ENCODE results near the gene FGF22. TPM values are rescaled to one million over a fixed set of nuclear protein-coding genes. Genes with fewer than 3 reads are reported as not detected.

The FGF22 gene
- total RNA-seq, 2 donors from 2014 or later = 0.44 TPM; not detected in 1

DNA sequence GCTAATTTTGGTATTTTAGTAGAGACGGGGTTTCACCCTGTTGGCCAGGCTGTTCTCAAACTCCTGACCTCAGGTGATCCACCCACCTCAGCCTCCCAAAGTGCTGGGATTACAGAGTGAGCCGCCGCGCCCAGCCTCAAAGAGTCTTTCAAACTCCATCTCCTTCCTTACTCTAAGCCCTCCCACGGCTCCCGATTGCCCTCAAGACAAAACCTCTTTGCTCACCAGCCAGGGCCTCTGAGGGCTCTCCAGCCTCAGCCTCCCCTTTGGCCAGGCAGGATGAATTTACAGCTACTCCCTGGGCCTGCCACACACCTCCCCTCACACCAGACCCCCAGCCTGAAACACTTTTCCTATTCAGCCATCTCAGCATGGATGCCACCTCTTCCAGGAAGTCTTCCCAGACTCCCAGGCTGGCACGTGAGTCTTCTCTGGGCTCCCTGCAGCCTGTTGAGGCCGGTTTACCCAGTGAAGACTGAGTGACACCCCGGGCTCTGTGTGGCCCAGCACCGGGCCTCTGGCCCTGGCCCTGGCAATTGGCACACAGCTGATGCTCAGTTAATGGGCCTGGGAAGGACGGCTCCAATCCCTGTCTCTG, 48.0 kb downstream of the FGF22 start:
- no peak for DNase-seq
- no peak for ATAC-seq

DNA sequence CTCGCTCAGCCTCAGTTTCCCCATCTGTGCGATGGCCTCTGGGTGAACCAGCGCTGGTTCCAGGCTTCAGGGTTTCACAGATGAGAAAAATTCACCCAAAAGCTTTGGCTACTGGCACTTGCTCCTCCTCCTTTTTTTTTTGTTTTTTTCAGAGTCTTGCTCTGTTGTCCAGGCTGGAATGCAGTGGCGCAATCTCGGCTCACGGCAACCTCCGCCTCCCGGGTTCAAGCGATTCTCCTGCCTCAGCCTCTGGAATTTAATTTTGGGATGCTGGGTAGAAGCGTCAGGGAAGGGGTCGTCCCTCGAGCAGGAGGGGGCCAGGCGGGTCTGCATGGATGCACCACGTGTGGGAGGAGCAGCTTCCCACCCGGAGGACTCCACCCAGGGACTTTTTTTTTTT, 48.5 kb downstream of the FGF22 start:
- intact Hi-C loops (cut with DNase I) = no loop called here
- ATAC-seq (no peak), DNase-seq (peak; percentile 30)

More for the DNA sequence above, 48.0 kb downstream of the FGF22 start:
- intact Hi-C loops (cut with DNase I) = no loop called here

DNA sequence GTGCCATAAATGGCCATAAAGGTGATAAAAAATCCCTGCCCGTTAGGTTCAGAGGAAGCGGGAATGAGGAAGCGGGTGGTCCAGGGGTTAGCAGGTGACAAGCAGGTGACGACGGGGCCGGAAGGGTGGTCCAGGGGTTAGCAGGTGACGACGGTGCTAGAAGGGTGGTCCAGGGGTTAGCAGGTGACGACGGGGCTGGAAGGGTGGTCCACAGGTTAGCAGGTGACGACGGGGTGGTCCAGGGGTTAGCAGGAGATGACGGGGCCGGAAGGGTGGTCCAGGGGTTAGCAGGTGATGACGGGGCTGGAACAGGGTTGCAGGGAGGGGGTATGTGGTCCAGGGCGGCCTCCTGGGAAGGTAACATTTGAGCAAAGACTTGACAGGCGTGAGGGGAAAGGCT, 49.3 kb downstream of the FGF22 start:
- ATAC-seq = no peak
- no peak for DNase-seq
- intact Hi-C loops (cut with DNase I) = no loop called here

DNA sequence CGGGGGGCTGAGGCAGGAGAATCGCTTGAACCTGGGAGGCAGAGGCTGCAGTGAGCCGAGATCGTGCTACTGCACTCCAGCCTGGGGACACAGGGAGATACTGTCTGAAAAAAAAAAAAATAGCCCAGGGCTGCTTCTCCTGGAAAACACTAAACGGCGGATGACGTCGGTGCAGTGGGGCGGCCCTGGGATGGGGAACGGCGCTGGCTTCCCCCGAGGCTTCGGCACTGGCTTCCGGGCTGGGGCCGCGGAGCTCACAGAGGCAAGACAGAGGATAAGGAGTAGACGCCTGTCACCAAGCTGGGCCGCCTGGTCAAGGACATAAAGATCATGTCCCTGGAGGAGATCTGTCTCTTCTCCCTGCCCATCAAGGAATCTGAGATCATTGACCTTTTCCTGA, 50.5 kb downstream of the FGF22 start:
- ATAC-seq = peak in 1 of 2 donors; percentile 18
- intact Hi-C loops (cut with DNase I) = no loop called here
- peak; percentile 65 for DNase-seq

Other genes with a start within 250 kb of the FGF22 start
- under 1 TPM; 0.76 to 0.88 TPM for gene C2CD4C, start 230.7 kb upstream of the FGF22 start, total RNA-seq
- gene SHC2, start 178.8 kb upstream of the FGF22 start, total RNA-seq = 10 to 100 TPM; 10.7 to 19.4 TPM
- gene MADCAM1, start 143.4 kb upstream of the FGF22 start, total RNA-seq = under 1 TPM; 0.24 to 0.41 TPM
- 10 to 100 TPM; 12.1 to 14.9 TPM for gene TPGS1, start 132.4 kb upstream of the FGF22 start, total RNA-seq
- 10 to 100 TPM; 63.9 to 71.0 TPM for gene CDC34, start 108.1 kb upstream of the FGF22 start, total RNA-seq
- gene GZMM, start 95.8 kb upstream of the FGF22 start, total RNA-seq = 1 to 10 TPM in 1 of 2 donors, under 1 TPM in 1; 0.81 to 1.1 TPM
- 1,000 to 10,000 TPM in 1 of 2 donors, 100 to 1,000 TPM in 1; 847 to 1,152 TPM for gene BSG, start 67.3 kb upstream of the FGF22 start, total RNA-seq
- 1 to 10 TPM; 4.3 to 10.0 TPM for gene HCN2, start 50.0 kb upstream of the FGF22 start, total RNA-seq
- gene POLRMT, start 6.3 kb upstream of the FGF22 start, total RNA-seq = 10 to 100 TPM; 33.7 to 43.6 TPM
- 10 to 100 TPM; 19.2 to 35.9 TPM for gene RNF126, start 23.3 kb downstream of the FGF22 start, total RNA-seq
- gene FSTL3, start 36.5 kb downstream of the FGF22 start, total RNA-seq = 100 to 1,000 TPM in 1 of 2 donors, 10 to 100 TPM in 1; 33.5 to 118 TPM
- gene PRSS57, start 55.6 kb downstream of the FGF22 start, total RNA-seq = not detected
- gene PALM, start 69.1 kb downstream of the FGF22 start, total RNA-seq = 10 to 100 TPM; 48.9 to 49.7 TPM
- gene MISP, start 111.2 kb downstream of the FGF22 start, total RNA-seq = under 1 TPM in 1 of 2 donors, not detected in 1; 0.18 TPM
- gene PTBP1, start 157.6 kb downstream of the FGF22 start, total RNA-seq = 100 to 1,000 TPM in 1 of 2 donors, 10 to 100 TPM in 1; 90.1 to 131 TPM
- gene PLPPR3, start 182.1 kb downstream of the FGF22 start, total RNA-seq = under 1 TPM; 0.21 to 0.27 TPM
- gene AZU1, start 188.0 kb downstream of the FGF22 start, total RNA-seq = under 1 TPM in 1 of 2 donors, not detected in 1; 0.18 TPM
- gene PRTN3, start 201.1 kb downstream of the FGF22 start, total RNA-seq = not detected
- 1 to 10 TPM; 1.5 to 2.4 TPM for gene ELANE, start 212.4 kb downstream of the FGF22 start, total RNA-seq
- 100 to 1,000 TPM; 277 to 861 TPM for gene CFD, start 219.8 kb downstream of the FGF22 start, total RNA-seq

All from left cardiac atrium (tissue), 4 donors.